GM21528 (cell line): ENCODE measurements around the gene PTCSC3.
"Not testable (repeated sequence)": the region's sequence is repeated elsewhere in the genome, so short reads cannot be mapped to it uniquely, and the experiment has no call there.

Source experiments
- ATAC-seq: cut with Tn5 transposase; IDR thresholded peaks from one replicate; pipeline ENCODE4 v1.9.1; 2021; ENCODE audit warnings: mild to moderate bottlenecking, moderate library complexity; ENCODE audit not compliant: unreplicated experiment, low FRiP score

The PTCSC3 gene

GRCh38 chr14:36174767-36175424 lies 1.6 kb downstream of the PTCSC3 start:
- ATAC-seq, result no peak

GRCh38 chr14:36173161-36173560 lies 3.4 kb downstream of the PTCSC3 start:
- ATAC-seq, result no peak

GRCh38 chr14:36171607-36172006 lies 4.9 kb downstream of the PTCSC3 start:
- ATAC-seq, result no peak

GRCh38 chr14:36167431-36167830 lies 9.1 kb downstream of the PTCSC3 start:
- ATAC-seq, result no peak

- no peak for ATAC-seq
These were observed 13.1 kb downstream of the PTCSC3 start for GRCh38 chr14:36163451-36163850.

- ATAC-seq, result no peak
These were observed 14.3 kb downstream of the PTCSC3 start for GRCh38 chr14:36162267-36162666.

- ATAC-seq, result no peak
These were observed 14.7 kb downstream of the PTCSC3 start for GRCh38 chr14:36161776-36162175.

- no peak for ATAC-seq
These were observed 25.2 kb downstream of the PTCSC3 start for GRCh38 chr14:36151335-36151734.

GRCh38 chr14:36134038-36134437 lies 42.5 kb downstream of the PTCSC3 start:
- ATAC-seq, result no peak

GRCh38 chr14:36132826-36133225 lies 43.7 kb downstream of the PTCSC3 start:
- ATAC-seq, result no peak

- no peak for ATAC-seq
These were observed 46.3 kb downstream of the PTCSC3 start for GRCh38 chr14:36130186-36130585.

- ATAC-seq, result no peak
These were observed 47.3 kb downstream of the PTCSC3 start for GRCh38 chr14:36129181-36129580.

- ATAC-seq, result no peak
These were observed 63.2 kb downstream of the PTCSC3 start for GRCh38 chr14:36113341-36113740.

- ATAC-seq, result no peak
These were observed 64.5 kb downstream of the PTCSC3 start for GRCh38 chr14:36111822-36112583.

- no peak for ATAC-seq
These were observed 71.1 kb downstream of the PTCSC3 start for GRCh38 chr14:36105401-36105800.

- not testable (repeated sequence) for ATAC-seq
These were observed 72.3 kb downstream of the PTCSC3 start for GRCh38 chr14:36104258-36104657.

GRCh38 chr14:36099619-36100018 lies 76.9 kb downstream of the PTCSC3 start:
- ATAC-seq, result no peak

GRCh38 chr14:36097356-36097755 lies 79.2 kb downstream of the PTCSC3 start:
- no peak for ATAC-seq

GRCh38 chr14:36096090-36096489 lies 80.4 kb downstream of the PTCSC3 start:
- ATAC-seq, result no peak

GRCh38 chr14:36094963-36095362 lies 81.6 kb downstream of the PTCSC3 start:
- ATAC-seq, result no peak

GRCh38 chr14:36091096-36091495 lies 85.4 kb downstream of the PTCSC3 start:
- ATAC-seq, result peak; percentile 80

- no peak for ATAC-seq
These were observed 89.1 kb downstream of the PTCSC3 start for GRCh38 chr14:36087411-36087810.
